H9 (cell line): Measurements from ENCODE around the gene VAPA. TPM values are rescaled to one million over a fixed set of nuclear protein-coding genes. Genes with fewer than 3 reads are reported as not detected.

Experiments
- DNase-seq: peaks from one replicate; pipeline ENCODE4 v3.0.0-alpha.2; 2017
- H2AFZ ChIP-seq: one replicate; pipeline ENCODE4 v1.6.1; 2013; ENCODE audit warnings: mild to moderate bottlenecking, low read length, control low read depth, moderate library complexity
- H2AK5ac ChIP-seq: 2 replicates; pipeline ENCODE4 v1.6.1; 2013; ENCODE audit warnings: low read length, control low read depth, mixed read lengths; ENCODE audit not compliant: insufficient read length
- H2BK120ac ChIP-seq: one replicate; pipeline ENCODE4 v1.6.1; 2013; ENCODE audit warnings: low read depth, mild to moderate bottlenecking, low read length, control low read depth, inconsistent platforms; ENCODE audit not compliant: poor library complexity, severe bottlenecking
- H2BK12ac ChIP-seq: 2 replicates; pipeline ENCODE4 v1.6.1; 2013; ENCODE audit warnings: low read length, control low read depth, mixed read lengths, low read depth; ENCODE audit not compliant: insufficient read length
- H2BK15ac ChIP-seq: 2 replicates; pipeline ENCODE4 v1.6.1; 2013; ENCODE audit warnings: low read depth, low read length, control low read depth
- H2BK20ac ChIP-seq: one replicate; pipeline ENCODE4 v1.6.1; 2013; ENCODE audit warnings: low read depth, mild to moderate bottlenecking, low read length, control low read depth, inconsistent platforms; ENCODE audit not compliant: poor library complexity, severe bottlenecking
- H2BK5ac ChIP-seq: 2 replicates; pipeline ENCODE4 v1.6.1; 2013; ENCODE audit warnings: low read length, control low read depth, mixed read lengths; ENCODE audit not compliant: insufficient read length
- H3K14ac ChIP-seq: 2 replicates; pipeline ENCODE4 v1.6.1; 2013; ENCODE audit warnings: low read length, control low read depth; ENCODE audit not compliant: insufficient read depth
- H3K18ac ChIP-seq: 2 replicates; pipeline ENCODE4 v1.6.1; 2013; ENCODE audit warnings: low read depth, mild to moderate bottlenecking, mixed read lengths, low read length, control low read depth; ENCODE audit not compliant: insufficient read length
- H3K23ac ChIP-seq: 2 replicates; pipeline ENCODE4 v1.6.1; 2013; ENCODE audit warnings: low read length, control low read depth, mixed read lengths, low read depth; ENCODE audit not compliant: insufficient read length
- H3K23me2 ChIP-seq: 2 replicates; pipeline ENCODE4 v1.6.1; 2013; ENCODE audit warnings: low read depth, mild to moderate bottlenecking, mixed read lengths, low read length, control low read depth; ENCODE audit not compliant: insufficient read length, poor library complexity, severe bottlenecking
- H3K27ac ChIP-seq: 2 replicates; pipeline ENCODE4 v1.5.1; 2013; ENCODE audit warnings: low read length, control low read depth, mixed read lengths, low read depth; ENCODE audit not compliant: insufficient read length
- H3K27me3 ChIP-seq: 2 replicates; pipeline ENCODE4 v1.6.1; 2013; ENCODE audit warnings: low read length, control low read depth, inconsistent platforms; ENCODE audit not compliant: insufficient read depth
- H3K4ac ChIP-seq: 2 replicates; pipeline ENCODE4 v1.6.1; 2013; ENCODE audit warnings: low read depth, mild to moderate bottlenecking, control low read depth, inconsistent platforms, low read length, moderate library complexity
- H3K4me1 ChIP-seq: 2 replicates; pipeline ENCODE4 v1.6.1; 2013; ENCODE audit warnings: low read length, control low read depth, inconsistent platforms; ENCODE audit not compliant: insufficient read depth
- H3K4me2 ChIP-seq: 2 replicates; pipeline ENCODE4 v1.6.1; 2013; ENCODE audit warnings: low read length, control low read depth, mixed read lengths; ENCODE audit not compliant: insufficient read length, insufficient read depth
- H3K56ac ChIP-seq: 2 replicates; pipeline ENCODE4 v1.6.1; 2013; ENCODE audit warnings: low read depth, mild to moderate bottlenecking, mixed read lengths, low read length, control low read depth; ENCODE audit not compliant: insufficient read length
- H3K79me1 ChIP-seq: 2 replicates; pipeline ENCODE4 v1.6.1; 2013; ENCODE audit warnings: low read depth, mild to moderate bottlenecking, moderate library complexity, low read length, control low read depth, inconsistent platforms; ENCODE audit not compliant: insufficient read depth, poor library complexity, severe bottlenecking
- H3K79me2 ChIP-seq: 2 replicates; pipeline ENCODE4 v1.6.1; 2013; ENCODE audit warnings: low read length, control low read depth, inconsistent platforms; ENCODE audit not compliant: insufficient read depth
- H3K9ac ChIP-seq: 2 replicates; pipeline ENCODE4 v1.6.1; 2013; ENCODE audit warnings: low read length, control low read depth, mixed read lengths; ENCODE audit not compliant: insufficient read length; ENCODE audit errors: extremely low read depth
- H3K9me3 ChIP-seq: one replicate; pipeline ENCODE4 v1.6.1; 2013; ENCODE audit warnings: low read depth, low read length, inconsistent platforms; ENCODE audit not compliant: control insufficient read depth
- H3T11ph ChIP-seq: one replicate; pipeline ENCODE4 v1.6.1; 2013; ENCODE audit warnings: mild to moderate bottlenecking, low read length, control low read depth, inconsistent platforms
- H4K20me1 ChIP-seq: one replicate; pipeline ENCODE4 v1.6.1; 2013; ENCODE audit not compliant: control insufficient read depth, insufficient read length, insufficient read depth
- H4K5ac ChIP-seq: 2 replicates; pipeline ENCODE4 v1.6.1; 2013; ENCODE audit warnings: low read depth, mild to moderate bottlenecking, mixed read lengths, low read length, control low read depth; ENCODE audit not compliant: insufficient read length
- H4K8ac ChIP-seq: replicated peaks from 2 replicates; pipeline ENCODE4 v1.6.1; 2013; ENCODE audit warnings: low read length, control low read depth, mixed read lengths, low read depth; ENCODE audit not compliant: insufficient read length
- H4K91ac ChIP-seq: 2 replicates; pipeline ENCODE4 v1.6.1; 2013; ENCODE audit warnings: low read depth, mild to moderate bottlenecking, moderate library complexity, mixed read lengths, low read length, control low read depth; ENCODE audit not compliant: insufficient read length
- H3K27ac Mint-ChIP-seq, 3 experiments: 2 replicates in 2 of 3; 3 replicates in 1 of 3; pipeline ENCODE4 v1.8.0; 2020 to 2021; ENCODE audit warnings: mixed read lengths in 3 of 3, mild to moderate bottlenecking in 1 of 3, moderate library complexity in 1 of 3
- H3K27me3 Mint-ChIP-seq: 2 replicates; pipeline ENCODE4 v1.8.0; 2021; ENCODE audit warnings: low read depth, mild to moderate bottlenecking, moderate library complexity, mixed read lengths
- H3K36me3 Mint-ChIP-seq, 3 experiments: 2 replicates in 2 of 3; 3 replicates in 1 of 3; pipeline ENCODE4 v1.8.0; 2020 to 2021; ENCODE audit warnings: low read depth in 3 of 3, mixed read lengths in 3 of 3; ENCODE audit not compliant: insufficient read depth in 1 of 3
- H3K4me1 Mint-ChIP-seq, 2 experiments: 2 replicates each; pipeline ENCODE4 v1.8.0; 2020; ENCODE audit warnings: mixed read lengths in 2 of 2
- H3K4me3 Mint-ChIP-seq, 2 experiments: 2 replicates in 1 of 2; 3 replicates in 1 of 2; pipeline ENCODE4 v1.8.0; 2020 to 2021; ENCODE audit warnings: mild to moderate bottlenecking in 2 of 2, mixed read lengths in 2 of 2, moderate library complexity in 1 of 2
- H3K9me3 Mint-ChIP-seq, 2 experiments: 2 replicates in 1 of 2; 3 replicates in 1 of 2; pipeline ENCODE4 v1.8.0; 2020; ENCODE audit warnings: mild to moderate bottlenecking in 2 of 2, mixed read lengths in 2 of 2, moderate library complexity in 1 of 2
- CTCF ChIP-seq: fragments of 200-600 bp; sonication (generic); conservative IDR thresholded peaks from 3 replicates; pipeline ENCODE4 v1.8.0; 2021; ENCODE audit warnings: antibody characterized with exemption, mild to moderate bottlenecking
- WGBS: extraction: QIAGEN DNeasy Blood & Tissue Kit; methylation state at CpG from one replicate; pipeline ENCODE4 v1.1.7; 2013; ENCODE audit warnings: missing lambda C conversion rate, low lambda C conversion rate, mixed read lengths; ENCODE audit not compliant: insufficient read length; ENCODE audit errors: extremely low coverage; 5-methylcytosine and 5-hydroxymethylcytosine counted together
- total RNA-seq: library from RNA; stranded (reverse); gene quantifications from 2 replicates; pipeline ENCODE4 v1.2.1, GENCODE V29; 2021

VAPA gene
- total RNA-seq, 1 experiment from 2014 or later, result 141 TPM

- Histone ChIP-seq H2BK5ac (no peak overlapping the region), H3K23me2 (no peaks in the 10 kb centered on the region), H3K18ac (no peak overlapping the region), H2BK20ac (no peak overlapping the region), H3K14ac (no peak overlapping the region), H4K8ac (no peak overlapping the region), H3K56ac (no peak overlapping the region), H3K4me1 (no peaks in the 10 kb centered on the region; the same call in 1 of the 2 replicates), H3K9me3 (no peaks in the 10 kb centered on the region), H3K27ac (no peak overlapping the region), H2BK12ac (no peak overlapping the region), H2AFZ (no peak overlapping the region), H3K9ac (no peak overlapping the region), H4K91ac (no peak overlapping the region), H3K27me3 (no peaks in the 10 kb centered on the region), H3K4me2 (no peak overlapping the region), H2BK120ac (no peak overlapping the region), H3K23ac (no peak overlapping the region), H3K79me1 (no peaks in the 10 kb centered on the region), H4K20me1 (no peaks in the 10 kb centered on the region), H3K4ac (no peak overlapping the region), H4K5ac (no peak overlapping the region), H2AK5ac (no peak overlapping the region), H3T11ph (no peak overlapping the region), H3K79me2 (no peaks in the 10 kb centered on the region), H2BK15ac (no peak overlapping the region)
- H3K36me3 Mint-ChIP-seq, result no peaks in the 10 kb centered on the region
- no peaks in the 10 kb centered on the region for H3K9me3 Mint-ChIP-seq
- WGBS, result no CpG with 5 or more reads among the region's 6 CpGs
- no peaks in the 10 kb centered on the region for H3K27me3 Mint-ChIP-seq
- H3K4me1 Mint-ChIP-seq, result peaks cover 0 to 5% of the 10 kb centered on the region in 2 experiments; a peak in 2 of 4 replicates
- DNase-seq, result no peak
- H3K27ac Mint-ChIP-seq, result no peak overlapping the region
- TF ChIP-seq CTCF, result no peak
- H3K4me3 Mint-ChIP-seq, result no peak overlapping the region
Observed at GRCh38 chr18:9894454-9895068, 19.3 kb upstream of the VAPA start.
